IgD-negative memory B cell (primary cell): ENCODE data around the gene TBL2. TPM values are rescaled to one million over a fixed set of nuclear protein-coding genes. Genes with fewer than 3 reads are reported as not detected.
A peak's percentile ranks its signal among the peaks of the same experiment; 100 is the strongest.
"Not testable (repeated sequence)": the region's sequence is repeated elsewhere in the genome, so short reads cannot be mapped to it uniquely, and the experiment has no call there.

ENCODE experiments used
- H3K27ac Mint-ChIP-seq, 3 donors: one replicate each; pipeline ENCODE4 v1.8.0; 2020 to 2022; ENCODE audit warnings: mild to moderate bottlenecking in 3 of 3, mixed read lengths in 3 of 3, moderate library complexity in 1 of 3
- H3K27me3 Mint-ChIP-seq: one replicate; pipeline ENCODE4 v1.8.0; 2021; ENCODE audit warnings: mixed read lengths
- H3K36me3 Mint-ChIP-seq: one replicate; pipeline ENCODE4 v1.8.0; 2020; ENCODE audit warnings: mild to moderate bottlenecking, mixed read lengths
- H3K4me1 Mint-ChIP-seq, 3 donors: one replicate each; pipeline ENCODE4 v1.8.0; 2020 to 2022; ENCODE audit warnings: mixed read lengths in 3 of 3, mild to moderate bottlenecking in 1 of 3
- H3K4me3 Mint-ChIP-seq, 4 donors: one replicate each; pipeline ENCODE4 v1.8.0; 2020 to 2022; ENCODE audit warnings: mild to moderate bottlenecking in 4 of 4, mixed read lengths in 4 of 4, moderate library complexity in 3 of 4
- H3K9me3 Mint-ChIP-seq, 3 donors: one replicate each; pipeline ENCODE4 v1.8.0; 2020 to 2021; ENCODE audit warnings: mixed read lengths in 3 of 3, mild to moderate bottlenecking in 1 of 3
- polyA plus RNA-seq: library from polyadenylated mRNA; unstranded; fragments of 300-500 nt; fragmentation: Illumina TruSeq; gene quantifications from one replicate; pipeline ENCODE4 v1.2.3, GENCODE V29; 2021

The TBL2 gene
- polyA plus RNA-seq, 1 donor from 2014 or later: 21.3 TPM

DNA sequence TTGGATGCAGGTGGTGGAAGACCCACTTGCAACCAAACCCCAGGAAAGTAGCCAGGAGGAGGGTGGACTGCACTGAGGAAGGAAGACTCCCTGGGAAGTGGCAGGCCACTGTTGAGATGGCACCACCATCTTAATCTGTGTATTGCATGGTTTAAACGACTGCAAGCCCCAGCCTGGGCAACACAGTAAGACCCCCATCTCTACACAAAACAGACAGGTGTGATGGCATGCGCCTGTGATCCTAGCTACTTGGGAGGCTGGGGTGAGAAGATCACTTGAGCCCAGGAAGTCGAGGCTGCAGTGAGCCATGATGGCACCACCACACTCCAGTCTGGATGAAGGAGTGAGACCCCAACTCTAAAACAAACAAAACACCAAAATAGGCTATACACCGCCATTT, 11.2 kb downstream of the TBL2 start:
- Mint-ChIP-seq H3K9me3 (no peaks in the 10 kb centered on the region), H3K27ac (no peak overlapping the region), H3K36me3 (peaks cover 3% of the 10 kb centered on the region), H3K4me1 (peaks cover 9 to 15% (median 13%) of the 10 kb centered on the region in 3 donors), H3K27me3 (no peaks in the 10 kb centered on the region), H3K4me3 (no peak overlapping the region)

DNA sequence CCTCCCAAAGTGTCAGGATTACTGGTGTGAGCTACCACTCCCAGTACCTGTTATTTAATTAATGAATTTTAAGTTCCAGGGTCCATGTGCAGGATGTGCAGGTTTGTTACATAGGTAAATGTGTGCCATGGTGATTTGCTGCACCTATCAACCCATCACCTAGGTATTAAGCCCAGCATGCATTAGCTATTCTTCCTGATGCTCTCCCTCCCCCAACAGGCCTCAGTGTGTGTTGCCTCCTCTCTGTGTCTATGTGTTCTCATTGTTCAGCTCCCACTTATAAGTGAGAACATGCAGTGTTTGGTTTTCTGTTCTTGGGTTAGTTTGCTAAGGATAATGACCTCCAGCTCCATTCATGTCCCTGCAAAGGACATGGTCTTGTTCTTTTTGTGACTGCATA, 11.9 kb downstream of the TBL2 start:
- H3K36me3 Mint-ChIP-seq, H3K9me3 Mint-ChIP-seq, H3K27me3 Mint-ChIP-seq: not testable (repeated sequence)
- Mint-ChIP-seq H3K4me3 (peak overlapping the region; percentile 40 to 92 (median 84)), H3K4me1 (peaks cover 9 to 17% (median 13%) of the 10 kb centered on the region in 3 donors), H3K27ac (peak overlapping the region in 1 of 3 donors; percentile 48)

DNA sequence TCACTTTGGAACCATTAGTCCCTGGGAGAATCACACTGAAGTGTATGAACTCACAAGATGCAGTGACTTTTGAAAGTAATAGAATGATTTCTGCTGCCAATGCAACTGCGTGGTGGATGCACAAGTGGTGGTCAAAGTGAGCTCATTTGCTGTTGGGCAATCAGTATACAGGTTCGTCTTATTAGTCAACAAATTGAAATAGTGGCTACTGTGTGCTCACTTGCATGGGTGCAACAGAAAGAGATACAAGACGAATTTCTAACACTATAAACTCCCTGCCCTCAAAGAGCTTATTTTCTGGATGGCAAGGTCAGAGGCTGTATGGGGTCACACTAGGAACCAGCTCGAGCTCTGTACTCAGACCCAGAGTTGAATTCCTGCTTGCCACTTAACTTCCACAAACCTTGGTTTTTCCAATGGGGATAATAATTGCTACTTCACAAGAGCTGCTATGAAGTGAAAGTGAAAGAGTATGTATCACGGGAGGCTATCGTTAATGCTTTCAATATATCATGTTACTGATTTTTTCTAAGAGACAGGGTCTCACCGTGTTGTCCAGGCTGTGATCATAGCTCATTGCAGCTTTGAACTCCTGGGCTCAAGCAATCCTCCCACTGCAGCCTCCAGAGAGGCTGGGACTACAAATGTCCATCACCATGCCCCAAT, 12.6 kb downstream of the TBL2 start:
- Mint-ChIP-seq H3K36me3 (peaks cover 3% of the 10 kb centered on the region), H3K4me3 (peak overlapping the region; percentile 40 to 92 (median 84)), H3K9me3 (no peaks in the 10 kb centered on the region), H3K27ac (peak overlapping the region in 1 of 3 donors; percentile 48), H3K4me1 (peaks cover 9 to 17% (median 13%) of the 10 kb centered on the region in 3 donors), H3K27me3 (no peaks in the 10 kb centered on the region)

DNA sequence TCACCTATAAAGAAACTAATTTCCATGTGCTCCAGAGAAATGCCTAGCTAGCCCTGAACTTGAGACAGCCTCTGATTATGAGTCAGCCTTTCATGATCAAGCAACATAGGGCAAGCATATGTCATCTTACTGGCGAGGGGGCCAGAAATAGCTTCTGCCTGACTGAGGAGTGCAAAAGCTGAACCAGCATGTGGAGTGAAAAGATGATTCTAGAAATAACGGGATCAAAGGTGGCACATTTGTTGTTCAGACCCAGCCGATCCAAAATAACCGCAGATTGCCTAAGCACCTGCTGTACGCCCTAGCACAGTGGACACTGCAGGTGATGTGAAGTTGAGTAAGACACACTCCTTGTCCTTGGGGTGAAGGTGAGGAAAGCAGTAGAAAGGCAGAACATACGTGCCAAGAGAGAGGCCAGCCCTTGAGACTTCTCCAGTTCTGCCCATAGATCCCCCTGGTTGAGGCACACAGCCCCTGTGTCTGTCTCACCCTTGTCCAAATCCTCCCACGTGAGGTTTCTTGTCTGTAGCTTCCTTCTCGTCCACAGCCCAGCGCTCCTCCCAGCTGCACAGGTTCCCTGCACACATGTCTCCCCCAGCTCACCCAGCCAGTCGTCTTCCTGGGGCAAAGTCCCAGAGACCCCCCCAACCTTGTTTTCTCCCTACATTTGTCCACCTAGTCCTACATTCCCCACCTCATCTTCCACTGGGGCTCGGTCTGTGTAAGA, 18.1 kb downstream of the TBL2 start:
- Mint-ChIP-seq H3K4me1 (peaks cover 14 to 24% (median 15%) of the 10 kb centered on the region in 3 donors), H3K9me3 (no peaks in the 10 kb centered on the region), H3K4me3 (peak overlapping the region in 2 of 4 donors; percentile 51 to 63), H3K36me3 (no peaks in the 10 kb centered on the region), H3K27ac (peak overlapping the region in 2 of 3 donors; percentile 64 to 69), H3K27me3 (peaks cover 2% of the 10 kb centered on the region)

DNA sequence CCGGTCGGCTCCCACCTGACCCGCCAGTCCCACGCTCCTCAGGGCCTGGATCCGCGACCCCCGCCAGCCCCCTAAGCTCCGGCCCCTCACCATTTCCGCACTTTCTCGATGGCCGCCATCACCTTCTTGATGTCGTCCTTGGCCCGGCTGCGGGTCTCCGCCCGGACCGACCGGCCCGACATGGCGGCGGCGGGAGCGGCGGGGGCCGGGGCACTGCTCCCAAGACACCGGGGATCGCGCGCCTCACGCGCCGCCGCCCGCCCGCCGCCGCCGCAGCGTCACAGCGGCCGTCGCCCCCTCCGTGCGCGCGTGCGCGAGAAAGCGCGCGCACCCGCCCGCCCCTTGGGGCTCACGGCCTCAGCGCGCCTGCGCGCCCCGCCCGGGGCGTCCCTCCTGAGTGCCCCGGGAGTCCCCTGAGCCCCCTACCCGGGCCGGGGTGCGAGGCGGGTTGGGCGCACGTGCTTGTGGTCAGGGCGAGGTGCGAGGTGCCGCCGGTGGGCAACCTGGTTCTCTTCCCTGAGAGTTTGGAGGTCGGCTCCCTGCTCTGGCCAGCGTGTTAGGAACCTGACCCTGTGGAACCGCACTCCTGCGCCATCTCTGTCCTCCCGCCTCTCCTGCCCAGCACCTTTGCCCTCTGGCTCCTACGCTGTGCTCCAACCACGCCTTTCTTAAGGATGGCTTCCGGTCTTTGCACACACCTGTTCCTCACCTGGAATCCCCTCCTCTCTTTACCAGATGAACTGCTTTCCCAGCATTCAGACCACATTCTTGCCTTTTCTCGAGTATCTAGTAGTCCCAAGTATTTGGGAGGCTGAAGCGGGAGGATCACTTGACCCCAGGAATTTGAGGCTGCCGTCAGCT, 20.8 kb downstream of the TBL2 start, which contains the start of gene BCL7B:
BCL7B (minus strand) TSS at position 294 of the 861 bp plus-strand sequence; CDS start at position 182, 112 bp downstream.
- peak within 1 kb of the TSS; percentile 86 to 98 (median 92) for H3K4me3 Mint-ChIP-seq
- H3K27me3 Mint-ChIP-seq: peaks cover 2% of the 10 kb centered on the region
- peak within 1 kb of the TSS; percentile 84 to 96 (median 90) for H3K27ac Mint-ChIP-seq
- peaks cover 2% of the 10 kb centered on the region for H3K36me3 Mint-ChIP-seq
- H3K4me1 Mint-ChIP-seq: peaks cover 16 to 29% (median 17%) of the 10 kb centered on the region in 3 donors
- H3K9me3 Mint-ChIP-seq: no peaks in the 10 kb centered on the region

DNA sequence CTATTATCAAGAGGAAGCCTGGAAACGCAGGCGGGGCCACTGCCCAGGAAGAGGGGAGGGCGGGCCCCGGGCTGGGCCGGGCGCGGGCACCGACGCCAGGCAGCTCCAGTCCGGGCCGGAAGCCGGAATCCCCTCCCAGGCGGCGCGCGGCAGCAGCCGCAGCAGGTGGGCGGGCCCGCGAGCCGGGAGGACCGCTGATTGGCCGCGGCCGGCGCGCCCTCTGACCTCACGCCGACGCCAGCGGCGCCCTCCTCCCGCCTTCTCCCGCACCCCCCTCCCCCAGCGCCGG, 21.3 kb downstream of the TBL2 start:
- Mint-ChIP-seq H3K36me3 (peaks cover 2% of the 10 kb centered on the region), H3K27ac (peak overlapping the region; percentile 84 to 96 (median 90)), H3K4me3 (peak overlapping the region; percentile 86 to 94 (median 92)), H3K9me3 (no peaks in the 10 kb centered on the region), H3K27me3 (peaks cover 2% of the 10 kb centered on the region), H3K4me1 (peaks cover 17 to 30% (median 19%) of the 10 kb centered on the region in 3 donors)

DNA sequence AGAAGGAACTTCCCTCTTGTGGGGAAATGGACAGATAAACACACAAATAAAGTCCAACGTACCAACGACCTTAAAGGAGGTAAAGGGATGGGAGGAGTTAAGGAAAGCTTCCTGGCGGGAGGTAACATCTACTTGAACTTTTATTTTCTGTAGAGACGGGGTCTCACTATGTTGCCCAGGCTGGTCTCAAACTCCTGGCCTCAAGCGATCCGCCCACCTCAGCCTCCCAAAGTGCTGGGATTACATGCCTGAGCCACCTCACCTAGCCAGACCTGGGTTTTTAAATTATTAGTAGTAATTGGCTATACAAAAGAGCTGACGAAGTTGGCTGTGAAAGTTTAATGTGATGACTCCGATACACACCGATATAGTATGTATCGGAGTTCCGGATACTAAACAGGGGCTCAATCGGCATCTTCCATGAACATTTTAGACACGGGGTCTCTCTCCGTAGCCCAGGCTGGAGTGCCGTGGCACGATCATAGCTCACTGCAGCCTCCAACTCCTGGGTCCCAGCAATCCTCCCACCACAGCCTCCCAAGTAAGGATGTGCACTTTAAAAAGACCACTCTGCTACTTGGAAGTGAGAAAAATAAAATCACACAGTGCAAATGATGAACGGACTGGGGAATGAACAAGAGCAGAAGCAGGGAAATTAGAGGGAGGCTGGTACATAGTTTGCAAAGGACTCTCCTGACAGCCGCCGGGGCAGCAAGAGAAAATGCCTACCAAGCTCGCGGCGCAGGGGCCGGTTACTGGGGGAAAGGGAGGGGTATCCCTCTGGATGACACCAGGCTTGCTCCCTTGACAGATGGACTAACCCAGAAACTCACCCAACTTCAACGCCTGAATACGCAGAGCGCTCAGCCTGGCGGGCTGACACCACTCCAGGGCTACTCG, 21.9 kb downstream of the TBL2 start:
- H3K9me3 Mint-ChIP-seq: no peaks in the 10 kb centered on the region
- peak overlapping the region; percentile 76 to 90 (median 84) for H3K27ac Mint-ChIP-seq
- peak overlapping the region; percentile 86 to 94 (median 92) for H3K4me3 Mint-ChIP-seq
- peaks cover 17 to 29% (median 19%) of the 10 kb centered on the region in 3 donors for H3K4me1 Mint-ChIP-seq
- peaks cover 2% of the 10 kb centered on the region for H3K27me3 Mint-ChIP-seq
- peaks cover 2% of the 10 kb centered on the region for H3K36me3 Mint-ChIP-seq

DNA sequence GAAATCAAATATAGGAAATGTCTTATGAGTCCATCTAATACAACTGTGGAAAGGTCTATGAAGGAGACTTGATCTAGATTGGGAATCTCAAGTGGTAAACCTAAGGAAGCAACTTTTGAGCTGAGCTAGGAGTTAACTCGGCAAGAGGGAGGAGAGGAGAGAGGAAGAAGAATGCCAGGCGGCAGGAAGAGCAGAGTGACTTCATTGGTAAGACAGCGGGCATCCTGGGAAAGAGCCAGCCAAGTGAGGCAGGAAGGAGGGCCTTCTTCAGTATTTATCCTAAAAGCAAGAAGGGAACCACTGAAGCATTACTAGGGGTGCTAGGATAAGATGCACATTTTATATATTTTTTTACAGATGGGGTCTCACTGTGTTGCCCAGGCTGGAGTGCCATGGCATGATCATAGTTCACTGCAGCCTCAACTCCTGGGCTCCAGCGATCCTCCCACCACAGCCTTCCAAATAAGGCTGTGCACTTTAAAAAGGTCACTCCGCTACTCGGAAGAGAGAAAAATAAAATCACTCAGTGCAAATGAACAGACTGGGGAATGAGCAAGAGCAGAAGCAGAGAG, 22.9 kb downstream of the TBL2 start:
- H3K27me3 Mint-ChIP-seq: peaks cover 2% of the 10 kb centered on the region
- peak overlapping the region; percentile 86 to 94 (median 92) for H3K4me3 Mint-ChIP-seq
- H3K4me1 Mint-ChIP-seq: peaks cover 17 to 28% (median 19%) of the 10 kb centered on the region in 3 donors
- peak overlapping the region; percentile 18 to 88 (median 84) for H3K27ac Mint-ChIP-seq
- no peaks in the 10 kb centered on the region for H3K9me3 Mint-ChIP-seq
- peaks cover 2% of the 10 kb centered on the region for H3K36me3 Mint-ChIP-seq

DNA sequence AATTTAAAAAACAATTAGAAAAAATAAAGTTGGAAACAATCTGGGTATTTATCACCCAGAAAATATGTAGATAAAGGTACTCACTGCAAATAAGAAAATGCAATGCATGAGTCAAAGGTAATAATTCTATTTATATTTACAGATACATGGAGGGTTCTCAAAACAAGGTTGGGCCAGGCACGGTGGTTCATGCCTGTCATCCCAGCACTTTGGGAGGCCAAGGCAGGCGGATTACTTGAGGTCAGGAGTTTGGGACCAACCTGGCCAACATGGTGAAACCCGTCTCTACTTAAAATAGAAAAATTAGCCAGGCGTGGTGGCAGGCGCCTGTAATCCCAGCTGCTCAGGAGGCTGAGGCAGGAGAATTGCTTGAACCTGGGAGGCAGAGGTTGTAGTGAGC, 28.3 kb downstream of the TBL2 start:
- H3K4me1 Mint-ChIP-seq: peaks cover 4 to 18% (median 11%) of the 10 kb centered on the region in 3 donors
- not testable (repeated sequence) for H3K4me3 Mint-ChIP-seq, H3K9me3 Mint-ChIP-seq, H3K27me3 Mint-ChIP-seq, H3K27ac Mint-ChIP-seq, H3K36me3 Mint-ChIP-seq

DNA sequence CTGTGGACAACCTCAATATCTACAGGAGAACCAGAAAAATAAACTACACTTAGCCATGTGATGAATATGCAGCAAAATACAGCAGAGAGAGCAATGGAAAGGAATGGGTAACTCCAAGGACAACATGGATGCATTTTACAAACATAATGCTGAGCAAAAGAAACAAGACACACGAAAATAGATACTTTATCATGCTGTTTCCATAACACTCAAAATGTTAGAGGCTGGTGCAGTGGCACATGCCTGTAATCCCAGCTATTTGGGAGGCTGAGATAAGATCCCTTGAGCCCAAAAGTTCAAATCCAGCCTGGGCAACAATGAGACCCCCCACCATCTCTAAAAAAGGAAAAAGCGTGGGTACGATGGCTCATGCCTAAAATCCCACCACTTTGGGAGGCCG, 29.2 kb downstream of the TBL2 start:
- H3K9me3 Mint-ChIP-seq: no peaks in the 10 kb centered on the region
- H3K36me3 Mint-ChIP-seq: peaks cover 2% of the 10 kb centered on the region
- no peak overlapping the region for H3K27ac Mint-ChIP-seq
- peaks cover 4 to 15% (median 11%) of the 10 kb centered on the region in 3 donors for H3K4me1 Mint-ChIP-seq
- H3K4me3 Mint-ChIP-seq: no peak overlapping the region
- H3K27me3 Mint-ChIP-seq: no peaks in the 10 kb centered on the region

DNA sequence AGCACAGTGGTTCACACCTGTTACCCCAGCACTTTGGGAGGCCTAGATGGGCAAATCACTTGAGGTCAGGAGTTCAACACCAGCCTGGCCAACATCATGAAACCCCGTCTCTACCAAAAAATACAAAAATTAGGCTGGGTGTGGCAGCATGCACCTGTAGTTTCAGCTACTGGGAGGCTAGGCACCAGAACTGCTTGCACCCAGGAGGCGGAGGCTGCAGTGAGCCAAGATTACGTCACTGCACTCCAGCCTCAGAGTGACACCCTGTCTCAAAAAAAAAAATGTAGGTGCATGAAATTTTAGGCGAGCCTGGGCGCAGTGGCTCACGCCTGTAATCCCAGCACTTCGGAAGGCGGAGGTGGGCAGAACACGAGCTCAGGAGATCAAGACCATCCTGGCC, 30.5 kb downstream of the TBL2 start:
- peaks cover 4 to 16% (median 11%) of the 10 kb centered on the region in 3 donors for H3K4me1 Mint-ChIP-seq
- no peaks in the 10 kb centered on the region for H3K36me3 Mint-ChIP-seq
- H3K4me3 Mint-ChIP-seq: no peak overlapping the region
- no peaks in the 10 kb centered on the region for H3K27me3 Mint-ChIP-seq
- peak overlapping the region in 1 of 3 donors; percentile 86 for H3K27ac Mint-ChIP-seq
- no peaks in the 10 kb centered on the region for H3K9me3 Mint-ChIP-seq

DNA sequence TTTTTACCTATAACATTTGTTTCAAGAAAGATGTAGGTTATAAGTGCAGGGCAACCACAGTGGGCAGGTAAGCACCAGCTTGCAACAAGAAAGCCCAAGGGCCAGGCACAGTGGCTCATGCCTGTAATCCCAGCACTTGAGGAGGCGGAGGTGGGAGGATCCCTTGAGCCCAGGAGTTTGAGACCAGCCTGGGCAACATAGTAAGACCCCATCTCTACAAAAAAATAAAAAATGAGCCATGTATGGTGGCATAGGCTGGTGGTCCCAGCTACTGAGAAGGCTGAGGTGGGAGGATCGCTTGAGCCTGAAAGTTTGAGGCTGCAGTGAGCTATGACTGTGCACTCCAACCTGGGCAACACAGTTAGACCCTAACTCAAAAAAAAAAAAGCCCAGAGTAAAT, 33.7 kb downstream of the TBL2 start:
- Mint-ChIP-seq H3K4me1 (peaks cover 4 to 14% (median 10%) of the 10 kb centered on the region in 3 donors), H3K36me3 (peaks cover 2% of the 10 kb centered on the region), H3K27me3 (no peaks in the 10 kb centered on the region), H3K9me3 (no peaks in the 10 kb centered on the region), H3K4me3 (no peak overlapping the region), H3K27ac (no peak overlapping the region)

DNA sequence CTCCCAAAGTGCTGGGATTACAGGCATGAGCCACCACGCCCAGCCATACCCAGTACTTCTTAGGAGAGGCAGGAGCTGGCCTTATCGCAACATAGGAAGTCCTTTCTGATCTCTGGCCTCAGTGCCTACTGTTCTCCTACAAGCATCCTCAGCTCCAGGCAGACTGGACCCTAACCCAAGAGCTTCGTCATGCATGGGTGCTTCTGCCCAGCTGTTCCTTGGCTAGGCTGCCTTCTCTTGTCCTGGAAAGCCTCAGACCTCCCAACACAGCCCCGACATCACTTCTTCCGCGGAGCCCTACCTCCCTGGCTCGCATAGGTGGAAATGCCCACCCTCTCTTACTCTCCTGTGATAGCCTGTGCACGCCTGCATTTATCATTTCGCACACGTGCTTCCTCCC, 36.7 kb downstream of the TBL2 start:
- Mint-ChIP-seq H3K4me1 (peaks cover 0 to 7% (median 6%) of the 10 kb centered on the region in 3 donors), H3K36me3 (peaks cover 3% of the 10 kb centered on the region), H3K27ac (no peak overlapping the region), H3K27me3 (no peaks in the 10 kb centered on the region), H3K9me3 (no peaks in the 10 kb centered on the region), H3K4me3 (peak overlapping the region in 1 of 4 donors; percentile 67)

DNA sequence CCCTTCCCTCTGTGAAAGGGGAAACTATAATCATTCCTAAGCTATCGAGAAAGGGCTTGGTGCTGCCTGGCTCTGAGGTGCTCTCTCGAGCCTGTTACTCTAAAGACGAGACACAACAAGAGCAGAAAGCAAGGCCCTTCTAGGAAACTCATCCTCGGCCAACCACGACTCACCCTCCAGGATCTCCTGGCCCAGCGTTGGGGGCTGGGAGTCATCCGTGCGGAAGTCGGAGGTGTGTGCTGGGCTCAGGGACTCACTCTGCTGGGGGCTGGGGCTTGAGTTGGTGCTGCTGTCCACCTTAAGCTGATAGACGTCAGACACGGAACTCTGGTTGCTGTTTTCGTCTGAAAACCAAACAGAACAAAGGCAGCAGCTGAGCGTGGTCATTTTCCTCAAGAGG, 38.7 kb downstream of the TBL2 start:
- H3K27ac Mint-ChIP-seq: no peak overlapping the region
- peaks cover 0 to 6% (median 3%) of the 10 kb centered on the region in 3 donors for H3K4me1 Mint-ChIP-seq
- no peaks in the 10 kb centered on the region for H3K9me3 Mint-ChIP-seq
- no peak overlapping the region for H3K4me3 Mint-ChIP-seq
- H3K27me3 Mint-ChIP-seq: no peaks in the 10 kb centered on the region
- peaks cover 4% of the 10 kb centered on the region for H3K36me3 Mint-ChIP-seq
